ENCODE measurements around the gene DBX1.

The DBX1 gene

GRCh38 chr11:20125927-20126326 lies 34.3 kb downstream of the DBX1 start:
- DNase-seq (ENCODE audit: low read depth in 2 of 2): no peak

- no peak for DNase-seq (ENCODE audit: low read depth in 2 of 2)
Measured at GRCh38 chr11:20122131-20122530, 38.1 kb downstream of the DBX1 start.

- no peak for DNase-seq (ENCODE audit: low read depth in 2 of 2)
Measured at GRCh38 chr11:20120134-20120925, 39.9 kb downstream of the DBX1 start.

- DNase-seq (ENCODE audit: low read depth in 2 of 2): no peak
Measured at GRCh38 chr11:20119315-20119714, 41.0 kb downstream of the DBX1 start.

- DNase-seq (ENCODE audit: low read depth in 2 of 2): no peak
Measured at GRCh38 chr11:20118209-20118608, 42.1 kb downstream of the DBX1 start.

- DNase-seq (ENCODE audit: low read depth in 2 of 2): no peak
Measured at GRCh38 chr11:20117291-20117690, 43.0 kb downstream of the DBX1 start.

GRCh38 chr11:20116825-20117224 lies 43.5 kb downstream of the DBX1 start:
- no peak for DNase-seq (ENCODE audit: low read depth in 2 of 2)

GRCh38 chr11:20114588-20114987 lies 45.7 kb downstream of the DBX1 start:
- DNase-seq (ENCODE audit: low read depth in 2 of 2): no peak

- DNase-seq (ENCODE audit: low read depth in 2 of 2): no peak
Measured at GRCh38 chr11:20113149-20113438, 47.2 kb downstream of the DBX1 start.

- DNase-seq (ENCODE audit: low read depth in 2 of 2): peak; percentile 73 to 81
Measured at GRCh38 chr11:20112291-20113148, 47.8 kb downstream of the DBX1 start.

- DNase-seq (ENCODE audit: low read depth in 2 of 2): no peak
Measured at GRCh38 chr11:20111871-20112270, 48.4 kb downstream of the DBX1 start.

- DNase-seq (ENCODE audit: low read depth in 2 of 2): peak; percentile 70 to 74
Measured at GRCh38 chr11:20110908-20111669, 49.2 kb downstream of the DBX1 start.

- DNase-seq (ENCODE audit: low read depth in 2 of 2): no peak
Measured at GRCh38 chr11:20109731-20110445, 50.4 kb downstream of the DBX1 start.
